Measurements from ENCODE around the gene MAP6. TPM values are rescaled to one million over a fixed set of nuclear protein-coding genes. Genes with fewer than 3 reads are reported as not detected.
A peak's percentile ranks its signal among the peaks of the same experiment; 100 is the strongest.

MAP6 gene
- total and polyA plus RNA-seq, 2 of the 13 experiments (the other 11 are each of a cell fraction or from before 2014, with no cell fraction given) = 0.04 TPM; not detected in 1

DNA sequence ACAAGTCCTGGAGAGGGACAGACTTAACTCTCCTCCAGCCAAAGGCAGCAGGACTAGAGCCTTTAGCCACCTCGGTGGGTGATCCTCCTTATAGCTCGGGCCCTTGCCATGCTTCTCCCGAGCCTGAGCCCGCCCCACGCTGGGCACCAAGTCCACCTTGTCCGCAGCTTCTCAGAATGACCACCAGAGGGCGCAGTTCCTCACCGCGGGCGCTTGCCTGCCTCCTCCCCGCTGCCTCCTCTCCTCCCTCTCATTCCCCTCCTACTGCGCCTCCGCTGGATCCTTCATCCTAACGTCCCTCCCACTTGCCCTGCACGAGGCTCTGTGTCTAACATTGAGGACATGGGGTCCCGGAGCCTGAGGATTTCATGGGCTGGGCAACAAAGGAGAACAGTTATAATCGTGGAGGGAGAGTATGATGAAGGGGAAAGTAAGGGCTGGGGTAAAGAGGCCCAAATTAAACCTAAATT, 37.5 kb upstream of the MAP6 start (continued):
- TF ChIP-seq, protein P1, sequence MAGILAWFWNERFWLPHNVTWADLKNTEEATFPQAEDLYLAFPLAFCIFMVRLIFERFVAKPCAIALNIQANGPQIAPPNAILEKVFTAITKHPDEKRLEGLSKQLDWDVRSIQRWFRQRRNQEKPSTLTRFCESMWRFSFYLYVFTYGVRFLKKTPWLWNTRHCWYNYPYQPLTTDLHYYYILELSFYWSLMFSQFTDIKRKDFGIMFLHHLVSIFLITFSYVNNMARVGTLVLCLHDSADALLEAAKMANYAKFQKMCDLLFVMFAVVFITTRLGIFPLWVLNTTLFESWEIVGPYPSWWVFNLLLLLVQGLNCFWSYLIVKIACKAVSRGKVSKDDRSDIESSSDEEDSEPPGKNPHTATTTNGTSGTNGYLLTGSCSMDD (CRISPR knock-in tag; IDR thresholded peaks at IDR 0.05) = no peak
- TF ChIP-seq, protein P2, sequence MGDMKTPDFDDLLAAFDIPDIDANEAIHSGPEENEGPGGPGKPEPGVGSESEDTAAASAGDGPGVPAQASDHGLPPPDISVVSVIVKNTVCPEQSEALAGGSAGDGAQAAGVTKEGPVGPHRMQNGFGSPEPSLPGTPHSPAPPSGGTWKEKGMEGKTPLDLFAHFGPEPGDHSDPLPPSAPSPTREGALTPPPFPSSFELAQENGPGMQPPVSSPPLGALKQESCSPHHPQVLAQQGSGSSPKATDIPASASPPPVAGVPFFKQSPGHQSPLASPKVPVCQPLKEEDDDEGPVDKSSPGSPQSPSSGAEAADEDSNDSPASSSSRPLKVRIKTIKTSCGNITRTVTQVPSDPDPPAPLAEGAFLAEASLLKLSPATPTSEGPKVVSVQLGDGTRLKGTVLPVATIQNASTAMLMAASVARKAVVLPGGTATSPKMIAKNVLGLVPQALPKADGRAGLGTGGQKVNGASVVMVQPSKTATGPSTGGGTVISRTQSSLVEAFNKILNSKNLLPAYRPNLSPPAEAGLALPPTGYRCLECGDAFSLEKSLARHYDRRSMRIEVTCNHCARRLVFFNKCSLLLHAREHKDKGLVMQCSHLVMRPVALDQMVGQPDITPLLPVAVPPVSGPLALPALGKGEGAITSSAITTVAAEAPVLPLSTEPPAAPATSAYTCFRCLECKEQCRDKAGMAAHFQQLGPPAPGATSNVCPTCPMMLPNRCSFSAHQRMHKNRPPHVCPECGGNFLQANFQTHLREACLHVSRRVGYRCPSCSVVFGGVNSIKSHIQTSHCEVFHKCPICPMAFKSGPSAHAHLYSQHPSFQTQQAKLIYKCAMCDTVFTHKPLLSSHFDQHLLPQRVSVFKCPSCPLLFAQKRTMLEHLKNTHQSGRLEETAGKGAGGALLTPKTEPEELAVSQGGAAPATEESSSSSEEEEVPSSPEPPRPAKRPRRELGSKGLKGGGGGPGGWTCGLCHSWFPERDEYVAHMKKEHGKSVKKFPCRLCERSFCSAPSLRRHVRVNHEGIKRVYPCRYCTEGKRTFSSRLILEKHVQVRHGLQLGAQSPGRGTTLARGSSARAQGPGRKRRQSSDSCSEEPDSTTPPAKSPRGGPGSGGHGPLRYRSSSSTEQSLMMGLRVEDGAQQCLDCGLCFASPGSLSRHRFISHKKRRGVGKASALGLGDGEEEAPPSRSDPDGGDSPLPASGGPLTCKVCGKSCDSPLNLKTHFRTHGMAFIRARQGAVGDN (CRISPR knock-in tag; IDR thresholded peaks at IDR 0.05) = peak; percentile 77
- TF ChIP-seq MTF2 (CRISPR knock-in tag; IDR thresholded peaks at IDR 0.05; ENCODE audit: borderline replicate concordance) (no peak), SOX6 (IDR thresholded peaks at IDR 0.05) (no peak), SOX6 (CRISPR knock-in tag; IDR thresholded peaks at IDR 0.05) (peak; percentile 56), ZNF501 (CRISPR knock-in tag; IDR thresholded peaks at IDR 0.05) (0 out of 2 replicates have a peak, but pooled peaks have one; percentile 45), GTF2F1 (IDR thresholded peaks at IDR 0.05; ENCODE audit: low read length) (no peak), ZNF264 (CRISPR knock-in tag; IDR thresholded peaks at IDR 0.05) (no peak), SP1 (IDR thresholded peaks at IDR 0.05) (no peak), SP1 (CRISPR knock-in tag; IDR thresholded peaks at IDR 0.05) (peak; percentile 49; the same call in 1 of the 2 replicates), ZNF558 (CRISPR knock-in tag; IDR thresholded peaks at IDR 0.05; ENCODE audit: borderline replicate concordance) (no peak), ZBTB1 (CRISPR knock-in tag; IDR thresholded peaks at IDR 0.05; ENCODE audit: borderline replicate concordance) (no peak), CREB1 (IDR thresholded peaks at IDR 0.05) (no peak), CREB1 (CRISPR knock-in tag; IDR thresholded peaks at IDR 0.05) (no peak), CBX1 (IDR thresholded peaks at IDR 0.05; ENCODE audit: low read depth) (no peak)
- TF ChIP-seq, protein P3, sequence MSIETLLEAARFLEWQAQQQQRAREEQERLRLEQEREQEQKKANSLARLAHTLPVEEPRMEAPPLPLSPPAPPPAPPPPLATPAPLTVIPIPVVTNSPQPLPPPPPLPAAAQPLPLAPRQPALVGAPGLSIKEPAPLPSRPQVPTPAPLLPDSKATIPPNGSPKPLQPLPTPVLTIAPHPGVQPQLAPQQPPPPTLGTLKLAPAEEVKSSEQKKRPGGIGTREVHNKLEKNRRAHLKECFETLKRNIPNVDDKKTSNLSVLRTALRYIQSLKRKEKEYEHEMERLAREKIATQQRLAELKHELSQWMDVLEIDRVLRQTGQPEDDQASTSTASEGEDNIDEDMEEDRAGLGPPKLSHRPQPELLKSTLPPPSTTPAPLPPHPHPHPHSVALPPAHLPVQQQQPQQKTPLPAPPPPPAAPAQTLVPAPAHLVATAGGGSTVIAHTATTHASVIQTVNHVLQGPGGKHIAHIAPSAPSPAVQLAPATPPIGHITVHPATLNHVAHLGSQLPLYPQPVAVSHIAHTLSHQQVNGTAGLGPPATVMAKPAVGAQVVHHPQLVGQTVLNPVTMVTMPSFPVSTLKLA (IDR thresholded peaks at IDR 0.05) = no peak
- TF ChIP-seq, protein P4, sequence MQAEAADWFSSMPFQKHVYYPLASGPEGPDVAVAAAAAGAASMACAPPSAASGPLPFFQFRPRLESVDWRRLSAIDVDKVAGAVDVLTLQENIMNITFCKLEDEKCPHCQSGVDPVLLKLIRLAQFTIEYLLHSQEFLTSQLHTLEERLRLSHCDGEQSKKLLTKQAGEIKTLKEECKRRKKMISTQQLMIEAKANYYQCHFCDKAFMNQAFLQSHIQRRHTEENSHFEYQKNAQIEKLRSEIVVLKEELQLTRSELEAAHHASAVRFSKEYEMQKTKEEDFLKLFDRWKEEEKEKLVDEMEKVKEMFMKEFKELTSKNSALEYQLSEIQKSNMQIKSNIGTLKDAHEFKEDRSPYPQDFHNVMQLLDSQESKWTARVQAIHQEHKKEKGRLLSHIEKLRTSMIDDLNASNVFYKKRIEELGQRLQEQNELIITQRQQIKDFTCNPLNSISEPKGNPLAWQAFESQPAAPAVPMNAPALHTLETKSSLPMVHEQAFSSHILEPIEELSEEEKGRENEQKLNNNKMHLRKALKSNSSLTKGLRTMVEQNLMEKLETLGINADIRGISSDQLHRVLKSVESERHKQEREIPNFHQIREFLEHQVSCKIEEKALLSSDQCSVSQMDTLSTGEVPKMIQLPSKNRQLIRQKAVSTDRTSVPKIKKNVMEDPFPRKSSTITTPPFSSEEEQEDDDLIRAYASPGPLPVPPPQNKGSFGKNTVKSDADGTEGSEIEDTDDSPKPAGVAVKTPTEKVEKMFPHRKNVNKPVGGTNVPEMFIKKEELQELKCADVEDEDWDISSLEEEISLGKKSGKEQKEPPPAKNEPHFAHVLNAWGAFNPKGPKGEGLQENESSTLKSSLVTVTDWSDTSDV (CRISPR knock-in tag; IDR thresholded peaks at IDR 0.05) = no peak
- TF ChIP-seq, protein P5, sequence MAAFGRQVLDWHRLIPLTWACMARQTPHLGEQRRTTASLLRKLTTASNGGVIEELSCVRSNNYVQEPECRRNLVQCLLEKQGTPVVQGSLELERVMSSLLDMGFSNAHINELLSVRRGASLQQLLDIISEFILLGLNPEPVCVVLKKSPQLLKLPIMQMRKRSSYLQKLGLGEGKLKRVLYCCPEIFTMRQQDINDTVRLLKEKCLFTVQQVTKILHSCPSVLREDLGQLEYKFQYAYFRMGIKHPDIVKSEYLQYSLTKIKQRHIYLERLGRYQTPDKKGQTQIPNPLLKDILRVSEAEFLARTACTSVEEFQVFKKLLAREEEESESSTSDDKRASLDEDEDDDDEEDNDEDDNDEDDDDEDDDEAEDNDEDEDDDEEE (CRISPR knock-in tag; IDR thresholded peaks at IDR 0.05) = no peak; the same call in 1 of the 2 replicates
- TF ChIP-seq, protein P6, sequence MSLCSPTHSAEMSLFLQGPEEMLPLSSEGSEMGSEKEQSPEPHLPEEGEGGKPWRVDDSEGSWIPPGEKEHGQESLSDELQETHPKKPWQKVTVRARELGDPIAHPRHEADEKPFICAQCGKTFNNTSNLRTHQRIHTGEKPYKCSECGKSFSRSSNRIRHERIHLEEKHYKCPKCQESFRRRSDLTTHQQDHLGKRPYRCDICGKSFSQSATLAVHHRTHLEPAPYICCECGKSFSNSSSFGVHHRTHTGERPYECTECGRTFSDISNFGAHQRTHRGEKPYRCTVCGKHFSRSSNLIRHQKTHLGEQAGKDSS (CRISPR knock-in tag; IDR thresholded peaks at IDR 0.05; ENCODE audit: borderline replicate concordance, low read depth) = 0 out of 2 replicates have a peak, but pooled peaks have one; percentile 55
